Neutrophil (primary cell): ENCODE results near the gene BABAM2.

ENCODE experiments used
- H3K27ac ChIP-seq: fragments of 200-600 bp; sonication (generic); 2 replicates; pipeline ENCODE4 v1.5.1; 2016; ENCODE audit warnings: mild to moderate bottlenecking, moderate library complexity
- H3K27me3 ChIP-seq: fragments of 200-600 bp; sonication (generic); 2 replicates; pipeline ENCODE4 v1.6.0; 2016; ENCODE audit warnings: mild to moderate bottlenecking
- H3K36me3 ChIP-seq: fragments of 200-600 bp; sonication (generic); 2 replicates; pipeline ENCODE4 v1.5.1; 2017
- H3K4me1 ChIP-seq, 2 experiments: fragments of 200-600 bp in 1 of 2; sonication (generic) in 1 of 2; 1 replicate in 1 of 2; 2 replicates in 1 of 2; pipeline versions ENCODE4 v1.5.1 to v1.6.1; 2013 to 2016; ENCODE audit warnings: low read depth in 1 of 2, low read length in 1 of 2, mild to moderate bottlenecking in 1 of 2, moderate library complexity in 1 of 2; ENCODE audit not compliant: control insufficient read depth in 1 of 2, insufficient read depth in 1 of 2
- H3K4me3 ChIP-seq, 2 experiments: fragments of 200-600 bp in 1 of 2; sonication (generic) in 1 of 2; 1 replicate in 1 of 2; 2 replicates in 1 of 2; pipeline ENCODE4 v1.5.1; 2013 to 2016; ENCODE audit warnings: low read depth in 1 of 2, low read length in 1 of 2, mild to moderate bottlenecking in 1 of 2, moderate library complexity in 1 of 2
- H3K9me3 ChIP-seq: fragments of 200-600 bp; sonication (generic); 2 replicates; pipeline ENCODE4 v1.5.1; 2016
- CTCF ChIP-seq: fragments of 200-600 bp; sonication (generic); IDR thresholded peaks from 2 replicates; pipeline ENCODE4 v1.5.1; 2016; ENCODE audit warnings: antibody characterized with exemption

The BABAM2 gene

GRCh38 chr2:28319118-28320008 lies 428.8 kb downstream of the BABAM2 start:
- Histone ChIP-seq H3K27me3 (no peaks in the 10 kb centered on the region), H3K4me1 (no peaks in the 10 kb centered on the region), H3K9me3 (no peaks in the 10 kb centered on the region), H3K27ac (no peak overlapping the region), H3K4me3 (no peak overlapping the region), H3K36me3 (no peaks in the 10 kb centered on the region)
- no peak for TF ChIP-seq CTCF

- Histone ChIP-seq H3K4me1 (peaks cover 0 to under 1% of the 10 kb centered on the region in 2 experiments), H3K9me3 (no peaks in the 10 kb centered on the region), H3K4me3 (no peak overlapping the region), H3K27ac (no peak overlapping the region), H3K27me3 (no peaks in the 10 kb centered on the region), H3K36me3 (no peaks in the 10 kb centered on the region)
- no peak for TF ChIP-seq CTCF
Observed at GRCh38 chr2:28320009-28320365, 429.5 kb downstream of the BABAM2 start.

- peaks cover 0 to 3% of the 10 kb centered on the region in 2 experiments for H3K4me1 ChIP-seq
- no peak overlapping the region for H3K27ac ChIP-seq
- TF ChIP-seq CTCF, result no peak
Observed at GRCh38 chr2:28320371-28320770, 429.8 kb downstream of the BABAM2 start.

GRCh38 chr2:28321426-28321825 lies 430.9 kb downstream of the BABAM2 start:
- Histone ChIP-seq H3K9me3 (no peaks in the 10 kb centered on the region), H3K36me3 (no peaks in the 10 kb centered on the region), H3K27me3 (no peaks in the 10 kb centered on the region), H3K4me3 (no peak overlapping the region), H3K4me1 (peaks cover 0 to 3% of the 10 kb centered on the region in 2 experiments), H3K27ac (no peak overlapping the region)
- no peak for TF ChIP-seq CTCF

More at GRCh38 chr2:28320371-28320770, 429.8 kb downstream of the BABAM2 start:
- Histone ChIP-seq H3K27me3 (no peaks in the 10 kb centered on the region), H3K4me3 (no peak overlapping the region), H3K36me3 (no peaks in the 10 kb centered on the region), H3K9me3 (no peaks in the 10 kb centered on the region)

- Histone ChIP-seq H3K4me1 (peaks cover 0 to 3% of the 10 kb centered on the region in 2 experiments), H3K9me3 (no peaks in the 10 kb centered on the region), H3K27me3 (no peaks in the 10 kb centered on the region), H3K4me3 (no peak overlapping the region), H3K27ac (no peak overlapping the region), H3K36me3 (no peaks in the 10 kb centered on the region)
- no peak for TF ChIP-seq CTCF
Observed at GRCh38 chr2:28322051-28322450, 431.5 kb downstream of the BABAM2 start.
